Adipocyte (in vitro differentiated cells): ENCODE data around the gene ADAMTS1.

Experiments used
- DNase-seq: peaks from one replicate; pipeline ENCODE4 v3.0.0-alpha.2; 2015; ENCODE audit warnings: low read depth
- H3K27me3 ChIP-seq: replicated peaks from 2 replicates; pipeline ENCODE4 v1.7.0; 2013; ENCODE audit warnings: mild to moderate bottlenecking, low read length, moderate library complexity; ENCODE audit not compliant: control insufficient read depth, insufficient read depth
- H3K36me3 ChIP-seq: 2 replicates; pipeline ENCODE4 v1.7.0; 2013; ENCODE audit warnings: low read length, mild to moderate bottlenecking, moderate library complexity; ENCODE audit not compliant: control insufficient read depth, insufficient read depth, severe bottlenecking
- H3K4me1 ChIP-seq: 2 replicates; pipeline ENCODE4 v1.7.0; 2013; ENCODE audit warnings: mild to moderate bottlenecking, low read length, moderate library complexity; ENCODE audit not compliant: control insufficient read depth, insufficient read depth
- H3K4me3 ChIP-seq: 2 replicates; pipeline ENCODE4 v1.7.0; 2013; ENCODE audit warnings: mild to moderate bottlenecking, low read length, moderate library complexity
- H3K9ac ChIP-seq: 2 replicates; pipeline ENCODE4 v1.7.0; 2013; ENCODE audit warnings: mild to moderate bottlenecking, low read length, moderate library complexity
- H3K9me3 ChIP-seq: 2 replicates; pipeline ENCODE4 v1.7.0; 2013; ENCODE audit warnings: mild to moderate bottlenecking, low read length, moderate library complexity; ENCODE audit not compliant: control insufficient read depth

Gene ADAMTS1

DNA sequence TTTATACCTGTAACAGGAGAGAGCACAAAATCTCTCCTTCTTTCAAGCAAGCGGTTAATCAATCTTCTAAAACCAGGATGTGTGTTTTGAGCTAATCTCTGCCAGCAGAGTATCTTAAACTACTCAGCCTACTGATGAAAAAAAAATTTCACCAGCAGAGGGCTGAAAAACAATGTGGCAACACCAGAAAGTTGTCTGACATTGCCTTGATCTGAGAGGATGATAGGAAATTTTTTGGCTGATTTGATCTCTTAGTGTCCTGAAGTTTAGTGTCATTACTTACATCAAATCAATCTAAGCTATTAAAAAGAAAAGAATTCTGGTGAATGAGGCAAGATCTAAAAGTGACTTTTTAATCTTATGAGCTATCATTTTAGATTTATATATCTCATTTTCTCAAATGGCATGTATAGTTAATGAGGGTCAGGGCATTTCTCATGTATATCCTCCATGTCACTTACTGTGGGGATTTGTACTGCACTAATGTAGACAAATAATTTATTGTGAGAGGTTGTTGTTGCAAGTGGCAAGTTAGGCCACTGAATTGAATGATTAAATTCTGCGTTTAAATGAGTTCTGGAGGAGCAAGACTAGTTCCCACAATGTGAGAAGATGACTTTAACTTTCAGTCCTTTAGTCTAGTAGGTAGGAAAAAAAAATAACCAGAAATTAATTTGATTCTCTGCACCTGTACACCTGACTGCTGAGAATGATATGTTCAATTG is 10.9 kb downstream of the ADAMTS1 start:
- Histone ChIP-seq H3K36me3 (peaks cover 36% of the 10 kb centered on the region), H3K4me3 (no peak overlapping the region), H3K4me1 (peaks cover 30% of the 10 kb centered on the region), H3K9me3 (no peaks in the 10 kb centered on the region), H3K9ac (no peak overlapping the region), H3K27me3 (no peaks in the 10 kb centered on the region)
- DNase-seq: peak; percentile 65

DNA sequence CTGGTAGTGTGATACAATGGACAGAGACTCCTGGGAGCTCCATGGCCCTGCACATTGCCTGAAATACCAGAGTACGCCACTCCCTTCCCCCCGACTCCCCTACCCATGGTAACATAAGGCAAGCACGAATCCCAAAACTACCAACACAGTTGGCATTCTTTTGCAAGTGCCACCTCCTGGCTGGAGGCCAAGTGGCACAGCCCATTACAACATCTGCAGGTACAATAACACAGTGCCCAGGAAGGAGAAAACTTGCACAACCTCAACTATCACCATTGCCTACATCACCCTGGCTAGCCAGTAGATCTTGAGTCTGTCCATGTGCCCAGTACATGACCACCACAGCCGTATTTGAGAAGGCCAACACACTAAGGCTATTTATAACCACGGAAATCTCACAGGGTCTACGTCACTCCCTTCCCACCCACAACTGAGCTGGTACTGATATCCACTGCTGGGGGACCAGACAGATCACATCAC is 11.7 kb downstream of the ADAMTS1 start:
- Histone ChIP-seq H3K9me3 (no peaks in the 10 kb centered on the region), H3K36me3 (peaks cover 27% of the 10 kb centered on the region), H3K4me1 (peaks cover 25% of the 10 kb centered on the region), H3K9ac (no peak overlapping the region), H3K27me3 (no peaks in the 10 kb centered on the region), H3K4me3 (no peak overlapping the region)
- DNase-seq: no peak

DNA sequence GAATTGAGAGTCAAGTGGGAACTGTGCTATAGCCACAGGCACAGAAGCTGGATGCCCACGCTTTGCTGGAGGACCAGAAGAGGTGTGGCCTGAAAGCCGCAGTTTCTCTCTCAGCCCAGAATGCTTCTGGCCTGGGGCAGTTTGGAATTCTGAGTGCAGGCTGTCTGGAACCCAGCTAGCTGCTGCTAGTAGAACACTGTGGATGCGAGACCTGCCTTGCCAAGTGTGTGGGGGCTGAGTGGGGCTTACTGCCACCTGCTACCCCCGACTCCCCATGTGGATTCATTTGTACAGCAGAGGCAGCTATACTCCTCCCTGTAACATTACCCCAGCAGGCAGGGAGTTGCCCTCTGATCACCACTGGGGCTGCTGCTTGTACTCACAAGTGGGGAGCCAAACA is 12.2 kb downstream of the ADAMTS1 start:
- DNase-seq: no peak
- Histone ChIP-seq H3K4me3 (no peak overlapping the region), H3K36me3 (peaks cover 23% of the 10 kb centered on the region), H3K9me3 (no peaks in the 10 kb centered on the region), H3K4me1 (peaks cover 23% of the 10 kb centered on the region), H3K9ac (no peak overlapping the region), H3K27me3 (no peaks in the 10 kb centered on the region)

DNA sequence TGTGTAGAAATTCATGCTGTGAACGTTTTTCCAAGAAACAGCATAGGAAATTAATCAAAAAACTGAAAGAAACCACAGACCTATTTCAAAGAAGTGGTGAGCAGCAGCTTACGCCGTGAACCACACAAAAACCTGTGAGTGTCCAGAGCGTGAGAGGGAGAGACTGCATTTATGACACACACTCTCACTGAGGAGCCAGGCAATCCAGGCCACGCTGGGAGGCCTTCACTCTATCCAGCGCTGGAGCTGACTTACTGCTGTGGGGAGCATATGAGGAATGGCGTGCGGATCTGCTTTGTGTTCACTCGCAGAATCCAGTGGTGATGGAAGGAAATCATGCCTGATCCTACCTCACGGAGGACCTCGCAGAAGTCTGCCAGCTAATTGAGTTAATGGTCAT is 12.7 kb downstream of the ADAMTS1 start:
- DNase-seq: no peak
- Histone ChIP-seq H3K9me3 (no peaks in the 10 kb centered on the region), H3K9ac (no peak overlapping the region), H3K36me3 (peaks cover 18% of the 10 kb centered on the region), H3K27me3 (no peaks in the 10 kb centered on the region), H3K4me3 (no peak overlapping the region), H3K4me1 (peaks cover 18% of the 10 kb centered on the region)

DNA sequence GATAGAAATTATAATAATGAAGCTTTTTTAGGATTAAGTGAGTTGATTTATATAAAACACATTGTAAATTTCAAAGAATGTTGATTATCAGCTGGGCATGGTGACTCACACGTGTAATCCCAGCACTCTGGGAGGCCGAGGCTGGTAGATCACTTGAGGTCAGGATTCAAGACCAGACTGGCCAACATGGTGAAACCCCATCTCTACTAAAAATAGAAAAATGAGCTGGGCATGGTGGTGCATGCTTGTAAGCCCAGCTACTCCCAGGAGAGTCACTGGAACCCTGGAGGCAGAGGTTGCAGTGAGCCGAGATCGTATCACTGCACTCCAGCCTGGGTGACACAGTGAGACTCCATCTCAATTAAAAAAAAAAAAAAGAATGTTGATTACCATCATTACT is 18.4 kb downstream of the ADAMTS1 start:
- Histone ChIP-seq H3K4me3 (no peak overlapping the region), H3K4me1 (no peaks in the 10 kb centered on the region), H3K9ac (no peak overlapping the region), H3K36me3 (no peaks in the 10 kb centered on the region), H3K27me3 (no peaks in the 10 kb centered on the region), H3K9me3 (no peaks in the 10 kb centered on the region)
- DNase-seq: no peak

DNA sequence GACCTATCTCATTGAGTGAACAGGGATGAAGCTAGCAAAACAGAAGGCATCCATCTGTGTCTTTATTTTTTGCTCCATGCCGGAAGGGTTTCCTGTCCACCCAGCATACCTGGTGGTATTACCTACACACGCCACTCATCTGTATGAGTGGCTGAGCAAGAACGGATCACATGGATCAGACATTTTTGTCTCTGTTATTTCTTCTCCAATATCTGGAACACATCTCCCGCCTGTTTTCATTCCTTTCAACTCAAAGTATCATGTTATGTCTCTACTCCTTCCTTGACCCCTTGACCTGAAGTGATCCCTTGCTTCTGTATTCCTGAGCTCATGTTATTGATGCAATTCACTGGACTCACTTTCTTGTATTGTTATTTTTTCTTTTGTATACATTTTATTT is 24.7 kb downstream of the ADAMTS1 start:
- H3K9me3 ChIP-seq: no peaks in the 10 kb centered on the region
- H3K27me3 ChIP-seq: no peaks in the 10 kb centered on the region
- no peak for DNase-seq
- no peaks in the 10 kb centered on the region for H3K36me3 ChIP-seq
- H3K4me3 ChIP-seq: no peak overlapping the region
- peaks cover 2% of the 10 kb centered on the region for H3K4me1 ChIP-seq
- H3K9ac ChIP-seq: no peak overlapping the region

DNA sequence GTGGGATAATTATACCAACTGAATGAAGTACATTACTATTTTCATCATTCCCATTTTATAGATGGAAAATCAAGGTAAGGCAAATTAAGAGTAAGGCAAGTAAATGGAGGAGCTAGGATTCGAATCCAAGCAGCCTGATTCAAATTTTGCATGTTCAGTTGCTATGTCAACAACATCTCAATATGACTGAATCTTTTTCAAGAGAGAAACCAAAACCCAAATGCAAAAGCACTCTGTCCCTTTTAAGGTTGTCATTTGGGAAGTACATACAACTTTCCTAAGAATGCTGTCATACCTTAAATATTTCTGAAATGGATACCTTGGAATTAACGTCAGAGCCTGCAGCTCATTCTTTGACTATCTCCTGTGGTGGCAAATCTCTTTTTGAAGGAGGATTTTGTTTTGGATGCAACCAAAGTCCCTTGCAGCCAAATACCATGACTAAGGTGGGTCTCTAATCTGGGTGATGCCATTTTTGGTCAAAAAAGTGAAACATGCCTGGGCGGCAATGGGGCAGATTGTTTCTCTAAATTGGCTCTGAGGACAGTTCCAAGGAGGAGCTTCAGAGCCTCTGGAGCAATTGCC is 25.4 kb downstream of the ADAMTS1 start:
- Histone ChIP-seq H3K9me3 (no peaks in the 10 kb centered on the region), H3K27me3 (no peaks in the 10 kb centered on the region), H3K4me3 (no peak overlapping the region), H3K36me3 (no peaks in the 10 kb centered on the region), H3K4me1 (peaks cover 8% of the 10 kb centered on the region), H3K9ac (no peak overlapping the region)
- no peak for DNase-seq

DNA sequence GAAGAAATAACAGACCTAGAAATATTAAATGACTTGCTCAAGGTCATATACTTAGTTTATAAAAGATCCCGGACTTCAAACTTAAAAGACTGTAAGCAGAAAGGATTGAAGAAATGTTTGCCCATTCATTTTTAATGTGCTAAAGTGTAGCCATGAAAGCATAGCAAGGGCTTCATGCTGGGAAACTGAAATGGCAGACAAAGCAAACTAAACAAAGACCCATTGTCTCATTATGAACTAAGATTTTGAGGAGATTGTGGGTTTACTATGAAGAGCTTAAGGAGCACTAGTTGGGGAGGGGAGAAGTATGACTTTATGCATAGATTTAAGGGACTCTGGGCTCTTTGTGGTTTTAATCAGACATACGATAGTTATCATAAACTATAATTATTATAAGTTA is 26.3 kb downstream of the ADAMTS1 start:
- Histone ChIP-seq H3K36me3 (no peaks in the 10 kb centered on the region), H3K27me3 (no peaks in the 10 kb centered on the region)
- no peak for DNase-seq

DNA sequence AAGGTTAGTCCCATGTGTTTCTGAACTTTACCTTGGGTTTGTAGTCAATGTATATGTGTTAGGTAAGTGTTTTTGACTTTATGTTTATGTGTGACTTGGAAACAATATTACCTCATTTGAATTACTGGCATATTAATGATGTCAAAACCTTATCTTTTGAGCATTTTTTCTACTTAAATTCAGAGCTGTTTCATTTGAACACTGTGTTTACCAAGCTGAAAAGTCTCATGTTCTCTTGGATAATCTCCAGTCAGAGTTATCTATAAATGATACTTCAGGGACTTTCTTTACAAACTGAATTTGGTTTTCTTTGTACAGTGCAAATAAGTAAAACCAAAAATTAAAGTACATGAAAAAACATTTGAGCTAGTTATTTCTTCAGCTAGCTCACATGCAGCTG is 30.0 kb downstream of the ADAMTS1 start:
- no peak for DNase-seq
- Histone ChIP-seq H3K36me3 (no peaks in the 10 kb centered on the region), H3K27me3 (no peaks in the 10 kb centered on the region), H3K9me3 (no peaks in the 10 kb centered on the region), H3K9ac (no peak overlapping the region), H3K4me1 (peaks cover 8% of the 10 kb centered on the region), H3K4me3 (peak overlapping the region; percentile 53)

More for the DNA sequence above, 26.3 kb downstream of the ADAMTS1 start:
- peaks cover 8% of the 10 kb centered on the region for H3K4me1 ChIP-seq
- H3K4me3 ChIP-seq: no peak overlapping the region
- no peak overlapping the region for H3K9ac ChIP-seq
- H3K9me3 ChIP-seq: no peaks in the 10 kb centered on the region

DNA sequence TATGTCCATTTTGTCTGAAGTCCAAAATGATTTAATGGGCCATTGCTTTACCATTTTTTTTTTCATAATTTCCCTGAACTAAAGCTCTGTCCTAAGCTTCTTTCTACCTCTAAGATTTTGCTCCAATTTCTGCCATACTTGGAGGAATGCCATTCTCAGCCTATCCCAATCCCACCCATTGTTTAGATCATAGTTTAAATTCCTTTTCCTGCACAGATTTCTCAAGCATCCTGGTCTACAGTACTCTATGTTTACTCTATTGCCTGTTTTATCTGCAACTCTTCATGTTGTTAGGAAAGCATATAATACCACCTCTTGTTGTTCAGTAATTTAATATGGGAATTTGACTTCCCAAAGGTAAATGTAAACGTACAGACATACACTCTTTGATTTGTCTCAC is 30.8 kb downstream of the ADAMTS1 start:
- peak; percentile 58 for DNase-seq
- no peaks in the 10 kb centered on the region for H3K9me3 ChIP-seq
- no peak overlapping the region for H3K4me3 ChIP-seq
- peaks cover 8% of the 10 kb centered on the region for H3K4me1 ChIP-seq
- no peaks in the 10 kb centered on the region for H3K27me3 ChIP-seq
- no peaks in the 10 kb centered on the region for H3K36me3 ChIP-seq
- no peak overlapping the region for H3K9ac ChIP-seq

DNA sequence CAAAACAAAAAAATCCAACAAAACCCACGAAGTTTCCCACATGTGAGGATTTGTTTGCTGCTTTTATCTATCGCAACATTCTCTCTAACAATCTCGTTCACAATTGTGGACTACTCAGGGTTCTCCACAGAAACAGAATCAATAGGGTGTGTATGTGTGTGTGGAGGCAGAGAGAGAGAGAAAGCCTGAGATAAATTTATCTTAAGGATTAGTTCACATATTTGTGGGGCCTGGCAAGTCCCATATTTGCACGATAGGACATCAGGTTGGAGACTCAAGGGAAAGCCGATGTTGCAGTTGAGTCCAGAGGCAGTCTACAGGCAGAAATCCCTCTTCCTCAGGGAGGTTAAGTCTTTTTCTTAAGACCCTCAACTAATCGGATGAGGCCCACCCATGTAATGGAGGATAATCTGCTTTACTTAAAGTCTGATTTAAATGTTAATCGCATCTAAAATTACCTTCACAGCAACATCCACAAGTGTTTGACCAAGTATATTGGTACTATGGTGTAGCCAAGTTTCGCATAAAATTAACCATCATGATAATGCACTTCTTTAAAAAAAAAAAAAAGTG is 31.7 kb downstream of the ADAMTS1 start:
- H3K4me3 ChIP-seq: no peak overlapping the region
- no peaks in the 10 kb centered on the region for H3K9me3 ChIP-seq
- no peaks in the 10 kb centered on the region for H3K27me3 ChIP-seq
- no peaks in the 10 kb centered on the region for H3K36me3 ChIP-seq
- no peak overlapping the region for H3K9ac ChIP-seq
- no peak for DNase-seq
- peaks cover 8% of the 10 kb centered on the region for H3K4me1 ChIP-seq
